GM21717 (cell line): Measurements from ENCODE around the gene KLF7.

Source experiments
- ATAC-seq: cut with Tn5 transposase; IDR thresholded peaks from one replicate; pipeline ENCODE4 v1.9.1; 2021; ENCODE audit warnings: mild to moderate bottlenecking, moderate library complexity; ENCODE audit not compliant: unreplicated experiment

Gene KLF7

GRCh38 chr2:207150284-207150683 lies 15.5 kb downstream of the KLF7 start:
- no peak for ATAC-seq

- ATAC-seq: peak; percentile 91
These were observed 16.2 kb downstream of the KLF7 start for GRCh38 chr2:207149249-207150213.

- ATAC-seq: no peak
These were observed 17.7 kb downstream of the KLF7 start for GRCh38 chr2:207148020-207148419.

- no peak for ATAC-seq
These were observed 21.5 kb downstream of the KLF7 start for GRCh38 chr2:207144173-207144785.

- ATAC-seq: peak; percentile 55
These were observed 22.3 kb downstream of the KLF7 start for GRCh38 chr2:207143215-207144172.

GRCh38 chr2:207142461-207142860 lies 23.3 kb downstream of the KLF7 start:
- ATAC-seq: no peak

- ATAC-seq: no peak
These were observed 24.4 kb downstream of the KLF7 start for GRCh38 chr2:207141386-207141785.

GRCh38 chr2:207140265-207140664 lies 25.5 kb downstream of the KLF7 start:
- ATAC-seq: no peak

- ATAC-seq: no peak
These were observed 26.2 kb downstream of the KLF7 start for GRCh38 chr2:207139552-207139951.

- no peak for ATAC-seq
These were observed 27.0 kb downstream of the KLF7 start for GRCh38 chr2:207138627-207139297.

- ATAC-seq: no peak
These were observed 28.0 kb downstream of the KLF7 start for GRCh38 chr2:207137596-207138337.

GRCh38 chr2:207136874-207137273 lies 28.9 kb downstream of the KLF7 start:
- ATAC-seq: no peak

- no peak for ATAC-seq
These were observed 29.8 kb downstream of the KLF7 start for GRCh38 chr2:207135801-207136457.

- ATAC-seq: no peak
These were observed 30.4 kb downstream of the KLF7 start for GRCh38 chr2:207135340-207135739.

- no peak for ATAC-seq
These were observed 31.8 kb downstream of the KLF7 start for GRCh38 chr2:207133820-207134519.

GRCh38 chr2:207133458-207133819 lies 32.3 kb downstream of the KLF7 start:
- ATAC-seq: no peak

- no peak for ATAC-seq
These were observed 33.7 kb downstream of the KLF7 start for GRCh38 chr2:207132019-207132418.

- ATAC-seq: no peak
These were observed 34.2 kb downstream of the KLF7 start for GRCh38 chr2:207131594-207131993.
